Stimulated activated CD4-positive, alpha-beta T cell treated with anti-CD3 and anti-CD28 coated beads, Interleukin-1b, Interleukin-23, amount 100 ng/mL, for 48 hours (primary cell): ENCODE measurements around the gene PPAN.

Experiments used
- DNase-seq: peaks from one replicate; pipeline ENCODE4 v3.0.0-alpha.2; 2020

PPAN gene

DNA sequence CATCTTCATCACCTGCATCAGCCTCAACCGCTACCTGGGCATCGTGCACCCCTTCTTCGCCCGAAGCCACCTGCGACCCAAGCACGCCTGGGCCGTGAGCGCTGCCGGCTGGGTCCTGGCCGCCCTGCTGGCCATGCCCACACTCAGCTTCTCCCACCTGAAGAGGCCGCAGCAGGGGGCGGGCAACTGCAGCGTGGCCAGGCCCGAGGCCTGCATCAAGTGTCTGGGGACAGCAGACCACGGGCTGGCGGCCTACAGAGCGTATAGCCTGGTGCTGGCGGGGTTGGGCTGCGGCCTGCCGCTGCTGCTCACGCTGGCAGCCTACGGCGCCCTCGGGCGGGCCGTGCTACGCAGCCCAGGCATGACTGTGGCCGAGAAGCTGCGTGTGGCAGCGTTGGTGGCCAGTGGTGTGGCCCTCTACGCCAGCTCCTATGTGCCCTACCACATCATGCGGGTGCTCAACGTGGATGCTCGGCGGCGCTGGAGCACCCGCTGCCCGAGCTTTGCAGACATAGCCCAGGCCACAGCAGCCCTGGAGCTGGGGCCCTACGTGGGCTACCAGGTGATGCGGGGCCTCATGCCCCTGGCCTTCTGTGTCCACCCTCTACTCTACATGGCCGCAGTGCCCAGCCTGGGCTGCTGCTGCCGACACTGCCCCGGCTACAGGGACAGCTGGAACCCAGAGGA is 7.9 kb downstream of the PPAN start:
- DNase-seq = no peak

GRCh38 chr19:10114651-10115391 is 8.7 kb downstream of the PPAN start:
- peak; percentile 32 for DNase-seq

- peak; percentile 14 for DNase-seq
Measured at GRCh38 chr19:10115392-10116084, 9.4 kb downstream of the PPAN start.

DNA sequence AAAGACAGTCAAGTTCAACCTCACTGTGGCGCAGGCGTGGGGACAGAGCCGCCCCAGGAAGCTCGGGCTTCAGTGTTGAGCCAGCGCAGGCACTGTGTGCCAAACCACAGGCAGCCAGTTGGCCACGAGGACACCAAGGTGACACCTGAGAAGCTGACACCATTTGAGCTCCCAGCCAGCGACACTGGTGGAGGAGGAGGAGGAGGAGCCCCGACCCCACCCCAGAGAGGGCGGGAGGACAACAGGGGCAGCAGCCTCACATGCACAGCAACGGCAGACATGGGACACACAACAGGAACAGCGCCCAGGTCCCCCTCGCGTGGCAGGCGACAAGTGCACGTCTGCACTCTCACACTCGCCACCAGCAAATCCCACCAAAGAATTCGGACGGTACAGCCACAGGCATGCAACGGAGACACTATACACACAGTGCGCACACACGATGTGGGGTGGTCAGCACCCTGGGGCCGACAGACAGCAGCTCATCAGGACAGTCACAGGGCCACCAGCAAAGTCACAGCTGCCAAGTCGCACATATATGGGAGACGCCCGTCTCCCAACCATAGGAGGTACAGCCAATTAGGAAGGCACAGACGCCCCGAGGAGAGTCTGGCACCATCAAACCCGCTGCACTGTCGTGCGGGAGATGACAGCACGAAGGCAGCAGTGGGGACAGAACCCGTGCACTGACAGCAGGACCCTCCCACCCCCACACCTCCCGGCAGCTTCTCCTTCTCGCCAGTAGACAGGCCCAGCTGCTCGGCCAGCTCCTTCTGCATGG is 10.1 kb downstream of the PPAN start:
- peak; percentile 21 for DNase-seq

DNA sequence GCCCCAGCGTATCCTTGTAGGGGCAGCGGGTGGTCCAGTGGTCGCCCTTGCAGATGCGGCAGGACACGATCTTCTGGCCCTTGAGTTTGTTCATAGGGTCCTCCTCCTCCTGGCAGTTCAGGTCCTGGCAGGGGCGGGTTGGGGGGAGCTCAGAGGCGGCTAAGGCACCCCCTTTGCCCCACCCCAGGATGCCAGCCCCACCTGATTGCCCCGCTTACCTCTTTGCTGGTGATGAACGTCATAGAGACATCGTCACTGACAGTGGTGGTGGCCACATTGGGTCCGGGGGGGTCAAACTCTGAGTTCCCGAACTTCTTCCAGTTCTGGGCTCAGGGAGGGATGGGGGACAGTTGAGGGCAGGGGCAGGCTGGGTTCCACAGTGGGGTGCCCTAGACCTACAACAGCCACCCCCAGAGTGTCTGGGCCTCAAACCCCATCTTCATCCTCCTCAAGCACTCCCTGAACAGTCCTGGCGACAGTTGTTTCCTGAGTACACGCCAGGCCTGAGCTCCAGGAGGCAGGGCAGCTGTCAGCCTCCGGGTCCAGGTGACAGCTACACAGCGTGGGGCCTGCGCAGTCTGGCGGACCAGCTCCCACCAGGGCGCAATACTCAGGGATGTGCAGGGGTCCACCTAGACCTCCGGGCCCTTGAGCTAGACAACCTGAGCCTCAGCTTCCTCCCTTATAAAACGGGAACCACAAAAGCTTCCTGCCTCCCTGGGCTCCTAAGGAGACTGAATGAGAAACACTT is 10.9 kb downstream of the PPAN start:
- no peak for DNase-seq

GRCh38 chr19:10118960-10119359 is 12.8 kb downstream of the PPAN start:
- DNase-seq = peak; percentile 21

GRCh38 chr19:10120538-10121189 is 14.5 kb downstream of the PPAN start:
- no peak for DNase-seq

GRCh38 chr19:10122045-10122444 is 15.9 kb downstream of the PPAN start:
- no peak for DNase-seq

DNA sequence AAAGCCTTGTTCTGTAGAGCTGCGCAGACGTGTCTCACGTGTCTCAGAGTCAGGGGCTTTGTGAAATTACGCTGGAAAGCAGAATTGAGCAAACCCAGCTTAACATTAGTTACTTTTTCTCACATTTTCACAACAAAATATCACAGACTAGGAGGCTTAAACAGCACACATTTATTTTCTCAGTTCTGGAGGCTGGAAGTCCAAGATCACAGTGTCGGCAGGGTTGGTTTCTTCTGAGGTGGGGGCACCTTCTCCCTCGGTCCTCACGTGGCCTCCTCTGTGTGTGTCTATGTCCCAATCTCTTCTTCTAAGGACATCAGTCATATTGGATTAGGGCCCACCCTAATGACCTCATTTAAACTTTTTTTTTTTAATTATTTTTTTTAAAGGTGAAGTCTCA is 18.3 kb downstream of the PPAN start:
- no peak for DNase-seq

DNA sequence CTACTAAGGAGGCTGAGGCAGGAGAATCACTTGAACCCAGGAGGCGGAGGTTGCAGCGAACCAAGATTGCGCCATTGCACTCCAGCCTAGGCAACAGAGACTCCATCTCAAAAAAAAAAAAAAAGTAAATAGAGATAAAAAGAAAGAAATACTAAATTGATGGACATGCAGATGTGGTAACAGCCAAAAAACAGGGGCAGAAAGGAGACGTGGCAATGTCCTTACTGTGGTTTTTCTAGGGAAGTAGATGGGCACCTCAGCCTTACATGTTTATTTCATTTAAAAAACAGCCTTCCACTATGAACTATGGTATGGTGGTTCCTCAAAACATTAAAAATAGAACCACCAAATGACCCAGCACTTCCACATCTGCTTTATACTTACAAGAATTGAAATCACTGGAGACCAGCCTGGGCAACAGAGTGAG is 20.1 kb downstream of the PPAN start:
- no peak for DNase-seq

GRCh38 chr19:10132905-10133304 is 26.7 kb downstream of the PPAN start:
- DNase-seq = no peak

DNA sequence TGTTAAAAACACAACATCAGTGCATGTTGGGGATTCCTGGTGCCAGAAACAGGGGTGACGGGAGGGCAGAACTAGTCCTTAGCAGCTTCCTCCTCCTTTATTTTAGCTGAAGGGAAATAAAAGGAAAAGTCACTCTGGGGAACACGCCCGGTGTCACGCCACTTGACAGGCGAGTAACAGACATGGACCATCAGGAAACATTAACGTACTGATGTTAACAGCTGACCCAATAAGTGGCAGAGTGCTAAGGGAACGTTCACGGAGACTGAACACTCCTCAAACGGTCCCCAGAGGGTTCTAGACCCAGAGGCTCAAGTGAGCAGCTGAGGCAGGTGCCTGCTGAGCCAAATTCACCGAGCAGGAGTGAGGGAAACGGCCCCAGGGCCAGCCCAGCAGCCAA is 27.4 kb downstream of the PPAN start:
- no peak for DNase-seq

- no peak for DNase-seq
Measured at GRCh38 chr19:10134040-10134439, 27.9 kb downstream of the PPAN start.

- DNase-seq = no peak
Measured at GRCh38 chr19:10135551-10136334, 29.6 kb downstream of the PPAN start.

- no peak for DNase-seq
Measured at GRCh38 chr19:10136936-10137335, 30.8 kb downstream of the PPAN start.

DNA sequence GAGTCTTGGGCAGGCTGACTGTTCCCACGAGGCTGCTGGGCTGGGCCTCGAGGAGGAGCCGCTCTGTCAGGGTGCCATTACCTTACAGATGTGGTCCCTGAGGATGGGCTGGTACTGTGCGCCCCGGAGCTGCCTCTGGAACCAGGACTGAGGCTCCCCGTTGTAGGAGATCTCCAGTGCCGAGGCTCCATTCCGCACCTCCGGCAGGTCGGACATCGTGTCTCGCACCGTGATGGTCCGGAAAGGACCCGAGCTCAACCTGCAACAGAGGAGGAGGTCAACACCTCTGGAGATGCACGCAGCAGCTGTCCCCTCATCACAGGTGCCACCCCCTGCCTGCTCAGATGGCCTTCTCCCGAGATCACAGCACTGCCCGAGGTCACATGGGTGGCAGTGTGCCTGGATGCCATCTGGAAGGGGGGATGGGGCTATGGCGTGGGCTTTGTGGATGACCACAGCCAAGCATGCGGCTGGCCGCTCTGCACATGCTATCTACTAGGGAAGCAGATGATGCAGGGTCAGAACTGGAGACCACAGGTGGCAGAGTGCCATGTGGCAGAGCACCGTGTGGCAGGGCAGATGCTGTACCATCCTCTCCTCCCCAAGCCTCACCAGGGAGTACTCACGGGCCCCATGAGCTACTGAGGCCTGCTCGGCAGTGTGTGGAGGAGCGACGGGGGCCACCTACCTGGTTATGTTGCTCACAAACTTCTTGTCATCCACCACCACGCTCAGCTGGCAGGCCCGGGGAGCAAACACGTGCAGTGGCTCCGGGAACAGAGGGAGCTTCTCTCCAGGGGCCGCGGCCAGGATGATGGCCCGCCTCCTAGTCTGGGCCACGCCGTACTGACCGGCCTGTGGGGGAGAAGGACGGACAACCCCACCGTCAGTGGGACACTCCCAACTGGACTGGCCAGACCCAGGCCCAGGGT is 31.9 kb downstream of the PPAN start:
- no peak for DNase-seq

DNA sequence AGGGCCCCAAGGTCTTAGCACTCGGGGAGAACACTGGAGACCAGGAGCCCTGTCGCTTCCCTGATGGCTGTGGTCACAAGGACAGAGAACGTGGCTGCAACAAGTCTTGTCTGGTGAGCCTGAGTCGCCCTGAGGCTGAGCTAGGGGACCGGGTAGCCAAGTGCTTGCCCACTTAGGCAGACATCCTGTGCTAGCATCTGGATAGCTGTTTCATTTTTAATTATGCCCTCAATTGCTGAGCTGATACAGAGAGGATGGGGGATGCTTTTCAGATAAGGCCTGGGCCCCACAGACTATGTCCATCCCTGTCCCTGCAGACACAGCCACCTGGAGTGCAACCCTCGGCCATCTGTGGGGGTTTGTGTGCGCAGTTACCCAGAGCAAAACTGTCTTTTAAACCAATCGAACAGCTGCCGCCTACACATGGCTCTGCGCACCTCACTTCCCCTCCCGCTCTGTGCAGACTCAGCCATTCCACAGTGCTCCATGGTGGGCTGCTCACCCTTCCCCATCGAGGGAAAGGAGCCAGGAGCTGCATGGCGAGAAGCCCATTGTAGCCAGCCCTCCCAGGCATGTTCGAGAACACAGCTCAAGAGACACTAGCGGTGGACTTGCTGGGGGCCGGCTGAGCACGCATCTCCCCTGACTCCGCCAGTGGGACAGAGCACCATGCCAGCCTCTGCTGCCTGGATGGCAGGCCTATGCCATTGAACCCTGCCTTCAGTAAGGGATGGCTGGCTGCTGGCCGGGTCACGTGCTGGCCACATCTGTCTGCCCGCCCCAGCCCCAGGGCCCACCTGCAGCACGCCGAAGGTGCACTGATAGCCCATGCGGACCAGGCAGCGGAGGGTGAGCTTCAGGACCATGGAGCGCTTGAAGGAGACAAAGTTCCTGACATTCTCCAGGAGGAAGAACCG is 33.0 kb downstream of the PPAN start:
- no peak for DNase-seq

- no peak for DNase-seq
Measured at GRCh38 chr19:10139952-10140351, 33.8 kb downstream of the PPAN start.

GRCh38 chr19:10141479-10141878 is 35.3 kb downstream of the PPAN start:
- no peak for DNase-seq
